ENCODE data around the gene CD82.

The CD82 gene

DNA sequence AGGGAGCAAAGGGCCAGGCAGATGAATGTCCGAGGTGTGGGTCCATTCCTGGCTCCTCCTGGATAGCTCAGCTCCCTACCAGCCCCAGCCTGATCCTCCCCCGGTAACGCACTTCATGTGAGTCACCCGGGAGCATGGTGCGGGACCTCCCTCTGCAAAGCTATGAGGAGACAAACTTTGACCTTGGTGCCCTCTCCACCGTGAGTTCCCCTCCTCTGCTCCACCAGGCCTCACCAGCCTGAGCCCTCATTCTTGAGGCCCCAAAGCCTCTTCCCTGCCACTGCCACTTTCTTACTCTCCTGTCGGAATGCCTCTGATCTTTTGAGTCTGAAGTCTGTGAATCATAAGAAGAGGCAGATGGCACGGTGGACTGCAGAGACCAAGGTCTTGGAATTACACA is 37.4 kb upstream of the CD82 start:
- no peak for DNase-seq
- H3K36me3 ChIP-seq (ENCODE audit: control insufficient read depth in 1 of 2, insufficient read depth in 2 of 2, low read length in 2 of 2) = no peaks in the 10 kb centered on the region
- H3K9me3 ChIP-seq (ENCODE audit: insufficient read depth, low read depth, low read length) = no peaks in the 10 kb centered on the region
- H3K79me2 ChIP-seq (ENCODE audit: control insufficient read depth, insufficient read depth, low read length, poor library complexity) = no peaks in the 10 kb centered on the region
- no peak overlapping the region for H3K14ac ChIP-seq (ENCODE audit: low read length)
- peaks cover 8 to 15% of the 10 kb centered on the region in 2 experiments for H3K4me1 ChIP-seq (ENCODE audit: control insufficient read depth in 1 of 2, insufficient read depth in 2 of 2, low read length in 2 of 2)
- H2BK5ac ChIP-seq (ENCODE audit: low read depth, low read length, poor library complexity) = no peak overlapping the region
- H2BK120ac ChIP-seq (ENCODE audit: insufficient read depth, low read length, poor library complexity) = no peak overlapping the region
- no peak overlapping the region for H3K4me3 ChIP-seq (ENCODE audit: low read depth, low read length)
- H2BK12ac ChIP-seq (ENCODE audit: low read length) = no peak overlapping the region
- H4K91ac ChIP-seq (ENCODE audit: low read depth, low read length) = no peak overlapping the region
- no peak overlapping the region for H2AFZ ChIP-seq (ENCODE audit: insufficient read depth, low read length, poor library complexity)
- H2AK5ac ChIP-seq (ENCODE audit: low read length) = no peak overlapping the region
- no peak overlapping the region for H3K4ac ChIP-seq (ENCODE audit: low read depth, low read length)
- H3K27ac ChIP-seq (ENCODE audit: low read depth, low read length) = no peak overlapping the region
- no peak overlapping the region for H4K8ac ChIP-seq (ENCODE audit: low read depth, low read length)
- no peaks in the 10 kb centered on the region for H3K79me1 ChIP-seq (ENCODE audit: low read length)
- no peak overlapping the region for H3K18ac ChIP-seq (ENCODE audit: low read length)
- no CpG with 5 or more reads among the region's 8 CpGs for WGBS (ENCODE audit: extremely low coverage, insufficient coverage, insufficient read length)
- H4K12ac ChIP-seq (ENCODE audit: low read depth, low read length) = no peak overlapping the region
- no peaks in the 10 kb centered on the region for H3K27me3 ChIP-seq (ENCODE audit: insufficient read depth, low read length)
- no peak overlapping the region for H3K23ac ChIP-seq (ENCODE audit: low read length)
- no peak overlapping the region for H3K4me2 ChIP-seq (ENCODE audit: low read length)
- no peak overlapping the region for H3K9ac ChIP-seq (ENCODE audit: low read length)

DNA sequence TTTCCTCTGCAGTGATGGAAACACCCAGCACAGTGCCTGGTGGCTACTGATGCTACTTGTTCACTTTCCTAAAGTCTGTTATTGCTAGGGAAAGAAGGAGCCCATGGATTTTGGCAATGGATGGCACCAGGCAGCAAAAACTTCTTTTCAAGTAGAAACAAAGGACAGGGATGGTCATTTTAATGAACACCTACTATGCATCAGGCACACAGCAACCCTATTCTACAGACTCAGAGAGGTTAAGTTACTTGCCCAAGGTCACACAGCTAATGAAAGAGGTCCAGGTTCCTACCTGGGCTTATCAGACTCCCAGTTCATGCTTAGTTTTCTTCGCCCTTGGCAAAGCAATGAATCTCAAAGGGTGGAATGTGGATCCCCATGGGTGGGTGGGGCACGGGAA is 36.9 kb upstream of the CD82 start:
- H3K14ac ChIP-seq (ENCODE audit: low read length) = no peak overlapping the region
- no peak overlapping the region for H4K8ac ChIP-seq (ENCODE audit: low read depth, low read length)
- no peak overlapping the region for H2BK12ac ChIP-seq (ENCODE audit: low read length)
- no peaks in the 10 kb centered on the region for H3K36me3 ChIP-seq (ENCODE audit: control insufficient read depth in 1 of 2, insufficient read depth in 2 of 2, low read length in 2 of 2)
- H2BK5ac ChIP-seq (ENCODE audit: low read depth, low read length, poor library complexity) = no peak overlapping the region
- H3K79me1 ChIP-seq (ENCODE audit: low read length) = no peaks in the 10 kb centered on the region
- H3K79me2 ChIP-seq (ENCODE audit: control insufficient read depth, insufficient read depth, low read length, poor library complexity) = no peaks in the 10 kb centered on the region
- no peak overlapping the region for H3K4ac ChIP-seq (ENCODE audit: low read depth, low read length)
- H3K23ac ChIP-seq (ENCODE audit: low read length) = no peak overlapping the region
- no CpG with 5 or more reads among the region's 2 CpGs for WGBS (ENCODE audit: extremely low coverage, insufficient coverage, insufficient read length)
- no peak overlapping the region for H3K18ac ChIP-seq (ENCODE audit: low read length)
- no peak overlapping the region for H2BK120ac ChIP-seq (ENCODE audit: insufficient read depth, low read length, poor library complexity)
- no peak overlapping the region for H4K91ac ChIP-seq (ENCODE audit: low read depth, low read length)
- H3K9me3 ChIP-seq (ENCODE audit: insufficient read depth, low read depth, low read length) = no peaks in the 10 kb centered on the region
- H2AFZ ChIP-seq (ENCODE audit: insufficient read depth, low read length, poor library complexity) = no peak overlapping the region
- H3K4me1 ChIP-seq (ENCODE audit: control insufficient read depth in 1 of 2, insufficient read depth in 2 of 2, low read length in 2 of 2) = peaks cover 8 to 15% of the 10 kb centered on the region in 2 experiments
- H3K27ac ChIP-seq (ENCODE audit: low read depth, low read length) = no peak overlapping the region
- DNase-seq = no peak
- H2AK5ac ChIP-seq (ENCODE audit: low read length) = no peak overlapping the region
- H3K27me3 ChIP-seq (ENCODE audit: insufficient read depth, low read length) = no peaks in the 10 kb centered on the region
- H4K12ac ChIP-seq (ENCODE audit: low read depth, low read length) = no peak overlapping the region
- no peak overlapping the region for H3K4me3 ChIP-seq (ENCODE audit: low read depth, low read length)
- H3K4me2 ChIP-seq (ENCODE audit: low read length) = no peak overlapping the region
- H3K9ac ChIP-seq (ENCODE audit: low read length) = no peak overlapping the region

DNA sequence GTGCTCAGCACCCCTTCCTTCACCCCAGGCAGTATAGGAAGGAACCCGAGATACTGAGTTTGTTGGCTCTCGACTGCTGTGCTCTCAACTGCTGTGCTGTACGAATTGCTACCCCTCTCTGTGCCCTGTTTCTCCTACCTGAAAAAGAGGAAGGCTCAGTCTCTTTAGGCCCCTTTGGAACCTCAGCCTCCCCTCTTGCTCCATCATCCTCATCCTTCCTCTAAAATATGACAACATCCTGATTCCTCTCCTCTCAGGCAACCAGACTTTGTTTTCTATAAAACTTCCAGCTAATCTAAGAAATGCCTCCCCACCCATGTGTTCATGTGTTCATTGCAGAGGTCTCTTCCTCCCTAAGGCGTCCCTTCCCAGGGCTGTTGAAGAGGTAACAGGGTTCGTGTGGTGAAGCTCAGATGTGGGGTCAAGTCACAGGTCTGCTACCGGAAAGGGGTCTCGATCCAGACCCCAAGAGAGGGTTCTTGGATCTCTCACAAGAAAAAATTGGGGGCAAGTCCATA is 35.5 kb upstream of the CD82 start:
- H3K27ac ChIP-seq (ENCODE audit: low read depth, low read length) = no peak overlapping the region
- H3K18ac ChIP-seq (ENCODE audit: low read length) = no peak overlapping the region
- H2BK12ac ChIP-seq (ENCODE audit: low read length) = no peak overlapping the region
- no peaks in the 10 kb centered on the region for H3K79me1 ChIP-seq (ENCODE audit: low read length)
- H2AFZ ChIP-seq (ENCODE audit: insufficient read depth, low read length, poor library complexity) = no peak overlapping the region
- no peak overlapping the region for H3K4ac ChIP-seq (ENCODE audit: low read depth, low read length)
- H4K91ac ChIP-seq (ENCODE audit: low read depth, low read length) = no peak overlapping the region
- no peak for DNase-seq
- H3K79me2 ChIP-seq (ENCODE audit: control insufficient read depth, insufficient read depth, low read length, poor library complexity) = no peaks in the 10 kb centered on the region
- no peak overlapping the region for H2AK5ac ChIP-seq (ENCODE audit: low read length)
- H3K36me3 ChIP-seq (ENCODE audit: control insufficient read depth in 1 of 2, insufficient read depth in 2 of 2, low read length in 2 of 2) = no peaks in the 10 kb centered on the region
- H3K9me3 ChIP-seq (ENCODE audit: insufficient read depth, low read depth, low read length) = no peaks in the 10 kb centered on the region
- no peak overlapping the region for H4K12ac ChIP-seq (ENCODE audit: low read depth, low read length)
- no peak overlapping the region for H2BK120ac ChIP-seq (ENCODE audit: insufficient read depth, low read length, poor library complexity)
- no CpG with 5 or more reads among the region's 7 CpGs for WGBS (ENCODE audit: extremely low coverage, insufficient coverage, insufficient read length)
- no peaks in the 10 kb centered on the region for H3K27me3 ChIP-seq (ENCODE audit: insufficient read depth, low read length)
- no peak overlapping the region for H4K8ac ChIP-seq (ENCODE audit: low read depth, low read length)
- H2BK5ac ChIP-seq (ENCODE audit: low read depth, low read length, poor library complexity) = no peak overlapping the region
- H3K14ac ChIP-seq (ENCODE audit: low read length) = no peak overlapping the region
- H3K4me1 ChIP-seq (ENCODE audit: control insufficient read depth in 1 of 2, insufficient read depth in 2 of 2, low read length in 2 of 2) = peaks cover 8 to 15% of the 10 kb centered on the region in 2 experiments
- H3K4me3 ChIP-seq (ENCODE audit: low read depth, low read length) = no peak overlapping the region
- H3K4me2 ChIP-seq (ENCODE audit: low read length) = no peak overlapping the region
- H3K23ac ChIP-seq (ENCODE audit: low read length) = no peak overlapping the region
- H3K9ac ChIP-seq (ENCODE audit: low read length) = no peak overlapping the region

DNA sequence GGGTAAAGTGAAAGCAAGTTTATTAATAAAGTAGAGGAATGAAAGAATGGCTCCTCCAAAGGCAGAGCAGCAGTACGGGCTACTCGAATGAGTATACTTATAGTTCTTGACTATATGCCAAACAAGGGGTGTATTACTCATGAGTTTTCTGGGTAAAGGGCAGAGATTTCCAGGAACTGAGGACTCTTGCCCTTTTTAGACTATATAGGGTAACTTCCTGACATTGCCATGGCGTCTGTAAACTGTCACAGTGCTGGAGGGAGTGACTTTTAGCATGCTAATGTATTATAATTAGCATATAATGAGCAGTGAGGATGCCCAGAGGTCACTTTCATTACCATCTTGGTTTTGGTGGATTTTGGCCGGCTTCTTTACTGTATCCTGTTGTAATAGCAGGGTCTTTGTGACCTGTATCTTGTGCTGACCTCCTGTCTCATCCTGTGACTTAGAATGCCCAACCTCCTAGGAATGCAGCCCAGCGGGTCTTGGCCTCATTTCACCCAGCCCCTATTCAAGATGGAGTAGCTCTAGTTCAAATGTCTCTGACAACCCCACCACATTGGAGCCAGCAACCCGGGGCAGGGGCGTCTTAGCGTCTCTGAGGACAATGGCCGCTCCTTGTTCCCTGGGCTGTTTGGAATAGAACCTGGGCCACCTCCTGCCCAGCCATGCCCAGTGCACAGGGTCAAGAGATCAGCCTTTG is 34.9 kb upstream of the CD82 start:
- WGBS (ENCODE audit: extremely low coverage, insufficient coverage, insufficient read length) = no CpG with 5 or more reads among the region's 9 CpGs
- Histone ChIP-seq H3K4ac (ENCODE audit: low read depth, low read length) (no peak overlapping the region), H3K4me2 (ENCODE audit: low read length) (no peak overlapping the region), H3K23ac (ENCODE audit: low read length) (no peak overlapping the region), H2BK120ac (ENCODE audit: insufficient read depth, low read length, poor library complexity) (no peak overlapping the region), H2BK12ac (ENCODE audit: low read length) (no peak overlapping the region), H2BK5ac (ENCODE audit: low read depth, low read length, poor library complexity) (no peak overlapping the region), H3K4me1 (ENCODE audit: control insufficient read depth in 1 of 2, insufficient read depth in 2 of 2, low read length in 2 of 2) (peaks cover 8 to 15% of the 10 kb centered on the region in 2 experiments), H2AFZ (ENCODE audit: insufficient read depth, low read length, poor library complexity) (no peak overlapping the region), H3K79me1 (ENCODE audit: low read length) (no peaks in the 10 kb centered on the region), H4K12ac (ENCODE audit: low read depth, low read length) (no peak overlapping the region), H3K9me3 (ENCODE audit: insufficient read depth, low read depth, low read length) (no peaks in the 10 kb centered on the region), H3K27ac (ENCODE audit: low read depth, low read length) (no peak overlapping the region), H3K36me3 (ENCODE audit: control insufficient read depth in 1 of 2, insufficient read depth in 2 of 2, low read length in 2 of 2) (no peaks in the 10 kb centered on the region), H3K14ac (ENCODE audit: low read length) (no peak overlapping the region), H4K8ac (ENCODE audit: low read depth, low read length) (no peak overlapping the region), H3K79me2 (ENCODE audit: control insufficient read depth, insufficient read depth, low read length, poor library complexity) (no peaks in the 10 kb centered on the region), H3K4me3 (ENCODE audit: low read depth, low read length) (no peak overlapping the region), H3K27me3 (ENCODE audit: insufficient read depth, low read length) (no peaks in the 10 kb centered on the region), H2AK5ac (ENCODE audit: low read length) (no peak overlapping the region), H4K91ac (ENCODE audit: low read depth, low read length) (no peak overlapping the region), H3K18ac (ENCODE audit: low read length) (no peak overlapping the region), H3K9ac (ENCODE audit: low read length) (no peak overlapping the region)
- peak in 1 of 2 donors; percentile 58 for DNase-seq
